ENCODE data around the gene TSSK3.

- TF ChIP-seq CTCF (IDR thresholded peaks at IDR 0.05): no peak
- TF ChIP-seq CREB1 (CRISPR knock-in tag; IDR thresholded peaks at IDR 0.05): no peak
- TF ChIP-seq E2F1 (CRISPR knock-in tag; IDR thresholded peaks at IDR 0.05): no peak
- TF ChIP-seq USF2 (CRISPR knock-in tag; IDR thresholded peaks at IDR 0.05): no peak
- TF ChIP-seq USF1 (CRISPR knock-in tag; IDR thresholded peaks at IDR 0.05): no peak
- no peak for TF ChIP-seq ZNF121 (CRISPR knock-in tag; IDR thresholded peaks at IDR 0.05)
- no peak for TF ChIP-seq E2F4 (CRISPR knock-in tag; IDR thresholded peaks at IDR 0.05; ENCODE audit: borderline replicate concordance, low read depth)
- no peak for TF ChIP-seq GABPB1 (CRISPR knock-in tag; IDR thresholded peaks at IDR 0.05)
- TF ChIP-seq JUN (CRISPR knock-in tag; IDR thresholded peaks at IDR 0.05): no peak
- no peak for TF ChIP-seq MXD4 (CRISPR knock-in tag; IDR thresholded peaks at IDR 0.05; ENCODE audit: borderline replicate concordance)
- TF ChIP-seq CBFB (CRISPR knock-in tag; IDR thresholded peaks at IDR 0.05; ENCODE audit: low read depth): no peak
- TF ChIP-seq MAX (CRISPR knock-in tag; IDR thresholded peaks at IDR 0.05): no peak
- no peak for TF ChIP-seq TEAD4 (CRISPR knock-in tag; IDR thresholded peaks at IDR 0.05)
These were observed 31.4 kb downstream of the TSSK3 start for GRCh38 chr1:32393832-32394140.
